ENCODE data around the gene PTPN11.

PTPN11 gene

DNA sequence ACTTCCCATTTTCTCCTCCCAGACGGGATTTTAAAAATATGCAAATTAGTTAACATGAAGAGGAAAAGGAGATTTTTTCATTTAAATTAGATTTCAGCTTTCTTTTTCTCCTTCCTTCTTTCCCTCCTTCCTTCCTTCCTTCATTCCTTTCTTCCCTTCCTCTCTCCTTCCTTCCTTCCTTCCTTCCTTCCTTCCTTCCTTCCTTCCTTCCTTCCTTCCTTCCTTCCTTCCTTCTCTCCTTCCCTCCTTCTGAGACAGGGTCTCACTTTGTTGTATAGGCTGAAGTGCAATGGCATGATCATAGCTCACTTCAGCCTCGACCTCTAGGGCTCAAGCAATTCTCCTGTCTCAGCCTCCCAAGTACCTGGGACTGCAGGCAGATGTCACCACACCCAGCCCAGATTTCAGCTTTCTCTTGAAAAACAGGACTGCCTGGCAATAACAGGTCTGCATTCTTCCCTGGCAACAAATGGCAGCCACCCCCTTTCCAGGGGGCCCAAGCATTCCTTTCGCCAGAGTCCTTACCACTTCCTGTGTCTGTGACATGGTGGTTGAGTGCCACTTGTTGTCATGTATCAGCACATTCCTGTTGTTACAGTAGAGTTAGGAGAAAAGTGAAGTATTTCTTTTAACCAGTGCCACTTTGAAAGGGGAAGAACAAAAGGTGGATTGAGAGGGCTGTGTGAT lies 119.1 kb downstream of the PTPN11 start:
- Mint-ChIP-seq H3K27me3 (ENCODE audit: low read depth, poor library complexity) (peaks cover 3% of the 10 kb centered on the region), H3K9me3 (no peaks in the 10 kb centered on the region), H3K4me3 (no peak overlapping the region), H3K27ac (no peak overlapping the region), H3K36me3 (ENCODE audit: low read depth) (no peaks in the 10 kb centered on the region), H3K4me1 (peaks cover 8% of the 10 kb centered on the region)
- TF ChIP-seq, protein P1, sequence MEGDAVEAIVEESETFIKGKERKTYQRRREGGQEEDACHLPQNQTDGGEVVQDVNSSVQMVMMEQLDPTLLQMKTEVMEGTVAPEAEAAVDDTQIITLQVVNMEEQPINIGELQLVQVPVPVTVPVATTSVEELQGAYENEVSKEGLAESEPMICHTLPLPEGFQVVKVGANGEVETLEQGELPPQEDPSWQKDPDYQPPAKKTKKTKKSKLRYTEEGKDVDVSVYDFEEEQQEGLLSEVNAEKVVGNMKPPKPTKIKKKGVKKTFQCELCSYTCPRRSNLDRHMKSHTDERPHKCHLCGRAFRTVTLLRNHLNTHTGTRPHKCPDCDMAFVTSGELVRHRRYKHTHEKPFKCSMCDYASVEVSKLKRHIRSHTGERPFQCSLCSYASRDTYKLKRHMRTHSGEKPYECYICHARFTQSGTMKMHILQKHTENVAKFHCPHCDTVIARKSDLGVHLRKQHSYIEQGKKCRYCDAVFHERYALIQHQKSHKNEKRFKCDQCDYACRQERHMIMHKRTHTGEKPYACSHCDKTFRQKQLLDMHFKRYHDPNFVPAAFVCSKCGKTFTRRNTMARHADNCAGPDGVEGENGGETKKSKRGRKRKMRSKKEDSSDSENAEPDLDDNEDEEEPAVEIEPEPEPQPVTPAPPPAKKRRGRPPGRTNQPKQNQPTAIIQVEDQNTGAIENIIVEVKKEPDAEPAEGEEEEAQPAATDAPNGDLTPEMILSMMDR (IDR thresholded peaks at IDR 0.05) = no peak
- peak; percentile 11 for DNase-seq

DNA sequence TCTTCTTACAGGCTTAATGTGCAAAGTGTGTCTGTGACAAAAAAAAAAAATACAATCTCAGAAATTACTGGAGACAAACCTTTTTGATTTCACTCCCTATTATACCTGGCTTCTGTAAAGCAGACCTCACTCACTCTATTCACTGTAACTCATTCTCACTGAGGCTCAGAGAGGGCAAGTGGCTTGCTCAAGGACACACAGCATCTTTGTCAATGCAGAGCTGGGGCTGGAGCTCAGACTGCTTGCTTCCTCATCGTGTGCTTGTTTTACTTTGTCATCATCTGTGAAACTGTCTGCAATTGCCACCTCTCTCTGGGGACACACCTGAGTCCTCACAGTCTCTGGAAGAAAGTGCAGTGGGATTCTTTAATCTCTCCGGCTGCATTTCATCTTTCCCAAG lies 120.0 kb downstream of the PTPN11 start:
- H3K9me3 Mint-ChIP-seq = no peaks in the 10 kb centered on the region
- H3K27ac Mint-ChIP-seq = no peak overlapping the region
- no peak for DNase-seq
- H3K4me1 Mint-ChIP-seq = peaks cover 8% of the 10 kb centered on the region
- no peaks in the 10 kb centered on the region for H3K36me3 Mint-ChIP-seq (ENCODE audit: low read depth)
- TF ChIP-seq, protein P1 (IDR thresholded peaks at IDR 0.05) = no peak
- H3K27me3 Mint-ChIP-seq (ENCODE audit: low read depth, poor library complexity) = peaks cover 3% of the 10 kb centered on the region
- H3K4me3 Mint-ChIP-seq = no peak overlapping the region

DNA sequence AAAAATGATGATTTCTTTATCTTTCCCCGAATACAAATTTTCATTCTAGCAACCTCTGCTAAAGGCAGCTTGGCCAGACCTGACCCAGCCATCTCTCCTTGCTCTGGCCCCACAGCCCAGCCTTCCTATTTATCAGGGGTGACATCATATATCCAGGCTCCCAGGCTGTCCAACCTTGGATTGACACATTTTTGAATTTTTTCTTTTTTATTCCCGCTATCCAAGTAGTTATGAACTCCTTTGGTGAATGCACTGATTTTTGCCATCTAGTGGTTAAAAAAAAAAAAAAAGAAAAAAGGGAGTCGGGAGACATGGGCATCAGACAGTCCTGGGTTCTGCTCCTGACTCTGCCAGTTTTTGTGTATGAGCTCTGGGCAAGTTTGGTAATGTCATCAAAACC lies 120.5 kb downstream of the PTPN11 start:
- Mint-ChIP-seq H3K9me3 (no peaks in the 10 kb centered on the region), H3K36me3 (ENCODE audit: low read depth) (no peaks in the 10 kb centered on the region), H3K4me3 (no peak overlapping the region), H3K27ac (no peak overlapping the region), H3K27me3 (ENCODE audit: low read depth, poor library complexity) (peaks cover 3% of the 10 kb centered on the region), H3K4me1 (peaks cover 8% of the 10 kb centered on the region)
- DNase-seq = no peak
- TF ChIP-seq, protein P1 (IDR thresholded peaks at IDR 0.05) = no peak

DNA sequence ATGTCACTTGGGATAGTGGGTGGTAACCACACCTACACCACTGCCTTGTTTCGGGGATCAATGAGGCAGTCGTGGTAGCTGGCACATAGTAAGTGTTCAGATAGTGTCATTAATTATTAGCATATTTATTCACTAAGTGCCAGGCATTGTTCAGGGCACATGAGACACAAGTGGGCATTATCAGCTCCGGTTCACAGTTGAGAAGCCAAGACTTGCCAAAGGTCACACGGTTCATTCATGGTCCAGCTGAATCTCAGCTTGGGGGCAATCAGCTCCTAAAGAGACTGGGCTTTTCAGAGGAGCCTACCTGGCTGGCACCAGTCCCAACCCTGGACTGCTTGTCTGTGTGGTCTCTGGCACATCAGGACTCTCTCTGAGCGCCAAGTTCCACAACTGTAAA lies 121.3 kb downstream of the PTPN11 start:
- H3K27ac Mint-ChIP-seq = no peak overlapping the region
- DNase-seq = no peak
- H3K4me3 Mint-ChIP-seq = no peak overlapping the region
- TF ChIP-seq, protein P1 (IDR thresholded peaks at IDR 0.05) = no peak
- H3K9me3 Mint-ChIP-seq = no peaks in the 10 kb centered on the region
- H3K27me3 Mint-ChIP-seq (ENCODE audit: low read depth, poor library complexity) = peaks cover 3% of the 10 kb centered on the region
- no peaks in the 10 kb centered on the region for H3K36me3 Mint-ChIP-seq (ENCODE audit: low read depth)
- H3K4me1 Mint-ChIP-seq = peaks cover 8% of the 10 kb centered on the region

DNA sequence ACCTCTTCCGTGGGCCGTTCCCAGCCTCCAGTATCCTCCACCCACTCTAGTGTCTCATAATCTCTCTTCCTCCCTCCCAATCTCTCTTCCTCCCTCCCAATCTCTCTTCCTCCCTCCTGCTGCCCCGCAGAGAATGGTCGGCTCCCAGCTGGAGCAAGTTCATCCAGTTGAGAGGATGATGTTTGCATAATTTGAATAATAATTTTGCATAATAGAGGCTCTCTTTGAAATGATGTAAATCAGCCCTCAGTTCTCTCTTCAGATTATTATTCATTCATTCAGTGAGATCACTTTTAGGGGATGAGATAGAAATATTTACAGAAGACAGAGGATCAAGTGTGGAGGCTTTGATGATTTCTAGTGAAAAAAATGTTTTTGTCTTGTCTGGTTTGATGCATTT lies 125.0 kb downstream of the PTPN11 start:
- H3K27me3 Mint-ChIP-seq (ENCODE audit: low read depth, poor library complexity) = peaks cover 16% of the 10 kb centered on the region
- no peaks in the 10 kb centered on the region for H3K9me3 Mint-ChIP-seq
- no peaks in the 10 kb centered on the region for H3K4me1 Mint-ChIP-seq
- TF ChIP-seq, protein P1 (IDR thresholded peaks at IDR 0.05) = no peak
- H3K36me3 Mint-ChIP-seq (ENCODE audit: low read depth) = no peaks in the 10 kb centered on the region
- no peak for DNase-seq
- H3K4me3 Mint-ChIP-seq = no peak overlapping the region
- H3K27ac Mint-ChIP-seq = no peak overlapping the region

DNA sequence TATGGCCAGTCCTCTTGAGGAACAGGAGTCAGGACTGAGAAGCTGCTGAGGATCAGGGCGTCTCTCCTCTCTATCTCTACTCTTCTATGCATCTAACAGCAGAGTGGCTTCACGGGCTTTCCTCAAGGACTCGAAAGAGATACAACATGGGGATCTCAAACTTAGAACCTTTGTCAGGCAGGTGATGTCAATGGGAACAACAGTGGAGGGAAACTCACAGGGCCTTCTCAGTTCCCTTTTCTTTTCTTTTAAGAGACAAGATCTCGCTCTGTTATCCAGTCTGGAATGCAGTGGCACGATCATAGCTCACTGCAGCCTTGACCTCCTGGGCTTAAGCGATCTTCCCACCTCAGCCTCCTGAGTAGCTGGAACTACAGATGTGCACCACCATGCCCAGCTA lies 127.6 kb downstream of the PTPN11 start:
- Mint-ChIP-seq H3K27ac (no peak overlapping the region), H3K4me1 (no peaks in the 10 kb centered on the region), H3K27me3 (ENCODE audit: low read depth, poor library complexity) (peaks cover 21% of the 10 kb centered on the region), H3K9me3 (peaks cover 5% of the 10 kb centered on the region), H3K4me3 (no peak overlapping the region), H3K36me3 (ENCODE audit: low read depth) (no peaks in the 10 kb centered on the region)
- no peak for DNase-seq
- TF ChIP-seq, protein P1 (IDR thresholded peaks at IDR 0.05) = no peak
